ENCODE results near the gene KSR2. TPM values are rescaled to one million over a fixed set of nuclear protein-coding genes. Genes with fewer than 3 reads are reported as not detected.

KSR2 gene
- total and polyA plus RNA-seq, 2 of the 13 experiments (the other 11 are each of a cell fraction or from before 2014, with no cell fraction given), result 0.02 TPM; not detected in 1

DNA sequence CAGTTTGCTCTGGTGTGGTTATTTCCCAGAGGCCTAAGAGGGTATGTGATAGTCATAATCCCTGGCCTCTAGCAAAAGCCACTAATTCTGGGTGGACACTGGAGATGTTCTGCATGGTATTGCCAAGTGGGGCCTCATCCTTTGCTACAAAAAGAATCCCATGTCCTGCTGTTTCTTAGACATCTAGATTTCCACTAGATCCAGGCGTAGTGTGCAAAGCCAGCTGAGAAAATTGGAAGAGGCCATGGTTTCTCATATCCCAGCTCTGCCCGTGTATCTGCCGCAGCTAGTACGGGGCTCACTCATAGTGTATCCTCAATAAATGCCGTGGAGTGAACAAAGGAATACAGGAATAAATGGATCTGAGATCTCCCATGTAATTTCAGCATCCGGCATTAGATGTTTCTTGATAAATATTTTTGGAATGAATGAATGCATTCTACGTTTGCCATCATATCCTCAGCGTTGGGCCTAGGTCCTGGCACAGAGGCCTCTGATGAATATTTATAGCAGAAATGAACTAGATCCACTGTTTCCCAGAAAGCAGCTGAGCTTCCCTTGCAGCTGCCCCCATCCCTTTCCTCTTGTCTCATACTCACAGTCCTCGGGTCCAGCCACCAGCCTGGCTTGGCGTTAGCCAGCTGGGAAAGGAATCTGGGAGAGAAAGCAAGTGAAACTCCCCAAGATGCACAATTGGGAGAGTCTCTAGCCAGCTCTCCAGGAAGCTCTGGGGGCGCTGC, 531.1 kb downstream of the KSR2 start (continued):
- TF ChIP-seq, protein P1, sequence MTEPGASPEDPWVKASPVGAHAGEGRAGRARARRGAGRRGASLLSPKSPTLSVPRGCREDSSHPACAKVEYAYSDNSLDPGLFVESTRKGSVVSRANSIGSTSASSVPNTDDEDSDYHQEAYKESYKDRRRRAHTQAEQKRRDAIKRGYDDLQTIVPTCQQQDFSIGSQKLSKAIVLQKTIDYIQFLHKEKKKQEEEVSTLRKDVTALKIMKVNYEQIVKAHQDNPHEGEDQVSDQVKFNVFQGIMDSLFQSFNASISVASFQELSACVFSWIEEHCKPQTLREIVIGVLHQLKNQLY (CRISPR knock-in tag; IDR thresholded peaks at IDR 0.05), result no peak

DNA sequence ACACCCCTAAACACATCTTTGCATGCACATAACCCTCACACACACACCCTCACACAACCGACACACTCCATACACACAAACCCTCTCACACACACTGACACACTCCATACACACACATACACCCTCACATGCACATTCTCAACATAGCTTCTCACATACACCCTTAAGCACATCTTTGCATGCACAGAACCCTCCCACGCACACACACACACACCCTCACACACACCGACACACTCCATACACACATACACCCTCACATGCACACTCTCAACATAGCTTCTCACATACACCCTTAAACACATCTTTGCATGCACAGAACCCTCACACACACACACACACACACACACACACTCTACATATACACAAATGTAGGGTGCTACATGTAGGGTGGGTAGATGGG, 534.9 kb downstream of the KSR2 start:
- 0% methylated on average over 3 of the region's 3 CpGs for WGBS (ENCODE audit: low lambda C conversion rate)
- ChIA-PET POLR2A (no interaction called here), CTCF (ENCODE audit: low intra/inter-chr PET ratio, low total read pairs) (no interaction called here)
- no peaks in the 10 kb centered on the region for H3K36me3 ChIP-seq (replicated peaks in 1 of 2; ENCODE audit: control insufficient read depth in 1 of 2, insufficient read depth in 2 of 2, low read length in 2 of 2)
- no peaks in the 10 kb centered on the region for H3K4me1 ChIP-seq (ENCODE audit: insufficient read depth, low read length)
- H3K4me2 ChIP-seq (ENCODE audit: low read depth, low read length), result no peak overlapping the region
- no peak overlapping the region for H3K9ac ChIP-seq (ENCODE audit: insufficient read depth, low read depth, low read length)
- H3K4me3 ChIP-seq (replicated peaks in 1 of 3; ENCODE audit: insufficient read depth in 1 of 3, low read depth in 2 of 3, low read length in 3 of 3), result no peak overlapping the region
- in situ Hi-C loops (cut with HindIII; ENCODE audit: extremely low pct_ligation_motif_present, low pct_unique_long_range_greater_than_20kb), result no loop called here
- no TSS peak for BruUV-seq (replicated peaks)
- H4K20me1 ChIP-seq (ENCODE audit: insufficient read depth, low read length), result no peaks in the 10 kb centered on the region
- peaks cover 0 to 2% of the 10 kb centered on the region in 2 experiments; a peak in 1 of 5 replicates for H3K27me3 ChIP-seq (ENCODE audit: control insufficient read depth in 1 of 2, insufficient read depth in 2 of 2, low read length in 2 of 2)
- H3K79me2 ChIP-seq (ENCODE audit: insufficient read depth, low read length), result no peaks in the 10 kb centered on the region
- no peak overlapping the region for H3K27ac ChIP-seq (ENCODE audit: extremely low read length, insufficient read depth, low read length)
- DNase-seq (ENCODE audit: low spot score) (no peak), ATAC-seq (no peak), FAIRE-seq (no peak)
- H2AFZ ChIP-seq (ENCODE audit: low read length), result no peak overlapping the region
- intact Hi-C loops (cut with micrococcal nuclease; ENCODE audit: unreplicated experiment), result no loop called here
- TF ChIP-seq, protein P2, sequence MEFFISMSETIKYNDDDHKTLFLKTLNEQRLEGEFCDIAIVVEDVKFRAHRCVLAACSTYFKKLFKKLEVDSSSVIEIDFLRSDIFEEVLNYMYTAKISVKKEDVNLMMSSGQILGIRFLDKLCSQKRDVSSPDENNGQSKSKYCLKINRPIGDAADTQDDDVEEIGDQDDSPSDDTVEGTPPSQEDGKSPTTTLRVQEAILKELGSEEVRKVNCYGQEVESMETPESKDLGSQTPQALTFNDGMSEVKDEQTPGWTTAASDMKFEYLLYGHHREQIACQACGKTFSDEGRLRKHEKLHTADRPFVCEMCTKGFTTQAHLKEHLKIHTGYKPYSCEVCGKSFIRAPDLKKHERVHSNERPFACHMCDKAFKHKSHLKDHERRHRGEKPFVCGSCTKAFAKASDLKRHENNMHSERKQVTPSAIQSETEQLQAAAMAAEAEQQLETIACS (CRISPR knock-in tag; IDR thresholded peaks at IDR 0.05), result no peak
- TF ChIP-seq FOXJ3 (CRISPR knock-in tag; IDR thresholded peaks at IDR 0.05; ENCODE audit: borderline replicate concordance) (no peak), ZNF7 (CRISPR knock-in tag; IDR thresholded peaks at IDR 0.05) (no peak), ARNTL (CRISPR knock-in tag; IDR thresholded peaks at IDR 0.05) (no peak), KDM3A (CRISPR knock-in tag; IDR thresholded peaks at IDR 0.05; ENCODE audit: low read depth) (no peak), NFE2 (CRISPR knock-in tag; IDR thresholded peaks at IDR 0.05) (no peak), ZNF468 (CRISPR knock-in tag; IDR thresholded peaks at IDR 0.05) (no peak), ZNF775 (CRISPR knock-in tag; IDR thresholded peaks at IDR 0.05; ENCODE audit: borderline replicate concordance) (no peak), ZNF776 (CRISPR knock-in tag; IDR thresholded peaks at IDR 0.05) (no peak)
- TF ChIP-seq, protein P3, sequence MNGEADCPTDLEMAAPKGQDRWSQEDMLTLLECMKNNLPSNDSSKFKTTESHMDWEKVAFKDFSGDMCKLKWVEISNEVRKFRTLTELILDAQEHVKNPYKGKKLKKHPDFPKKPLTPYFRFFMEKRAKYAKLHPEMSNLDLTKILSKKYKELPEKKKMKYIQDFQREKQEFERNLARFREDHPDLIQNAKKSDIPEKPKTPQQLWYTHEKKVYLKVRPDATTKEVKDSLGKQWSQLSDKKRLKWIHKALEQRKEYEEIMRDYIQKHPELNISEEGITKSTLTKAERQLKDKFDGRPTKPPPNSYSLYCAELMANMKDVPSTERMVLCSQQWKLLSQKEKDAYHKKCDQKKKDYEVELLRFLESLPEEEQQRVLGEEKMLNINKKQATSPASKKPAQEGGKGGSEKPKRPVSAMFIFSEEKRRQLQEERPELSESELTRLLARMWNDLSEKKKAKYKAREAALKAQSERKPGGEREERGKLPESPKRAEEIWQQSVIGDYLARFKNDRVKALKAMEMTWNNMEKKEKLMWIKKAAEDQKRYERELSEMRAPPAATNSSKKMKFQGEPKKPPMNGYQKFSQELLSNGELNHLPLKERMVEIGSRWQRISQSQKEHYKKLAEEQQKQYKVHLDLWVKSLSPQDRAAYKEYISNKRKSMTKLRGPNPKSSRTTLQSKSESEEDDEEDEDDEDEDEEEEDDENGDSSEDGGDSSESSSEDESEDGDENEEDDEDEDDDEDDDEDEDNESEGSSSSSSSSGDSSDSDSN (CRISPR knock-in tag; IDR thresholded peaks at IDR 0.05), result no peak
- TF ChIP-seq, protein P4, sequence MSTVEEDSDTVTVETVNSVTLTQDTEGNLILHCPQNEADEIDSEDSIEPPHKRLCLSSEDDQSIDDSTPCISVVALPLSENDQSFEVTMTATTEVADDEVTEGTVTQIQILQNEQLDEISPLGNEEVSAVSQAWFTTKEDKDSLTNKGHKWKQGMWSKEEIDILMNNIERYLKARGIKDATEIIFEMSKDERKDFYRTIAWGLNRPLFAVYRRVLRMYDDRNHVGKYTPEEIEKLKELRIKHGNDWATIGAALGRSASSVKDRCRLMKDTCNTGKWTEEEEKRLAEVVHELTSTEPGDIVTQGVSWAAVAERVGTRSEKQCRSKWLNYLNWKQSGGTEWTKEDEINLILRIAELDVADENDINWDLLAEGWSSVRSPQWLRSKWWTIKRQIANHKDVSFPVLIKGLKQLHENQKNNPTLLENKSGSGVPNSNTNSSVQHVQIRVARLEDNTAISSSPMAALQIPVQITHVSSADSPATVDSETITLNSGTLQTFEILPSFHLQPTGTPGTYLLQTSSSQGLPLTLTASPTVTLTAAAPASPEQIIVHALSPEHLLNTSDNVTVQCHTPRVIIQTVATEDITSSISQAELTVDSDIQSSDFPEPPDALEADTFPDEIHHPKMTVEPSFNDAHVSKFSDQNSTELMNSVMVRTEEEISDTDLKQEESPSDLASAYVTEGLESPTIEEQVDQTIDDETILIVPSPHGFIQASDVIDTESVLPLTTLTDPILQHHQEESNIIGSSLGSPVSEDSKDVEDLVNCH (CRISPR knock-in tag; IDR thresholded peaks at IDR 0.05), result no peak
- TF ChIP-seq, protein P5, sequence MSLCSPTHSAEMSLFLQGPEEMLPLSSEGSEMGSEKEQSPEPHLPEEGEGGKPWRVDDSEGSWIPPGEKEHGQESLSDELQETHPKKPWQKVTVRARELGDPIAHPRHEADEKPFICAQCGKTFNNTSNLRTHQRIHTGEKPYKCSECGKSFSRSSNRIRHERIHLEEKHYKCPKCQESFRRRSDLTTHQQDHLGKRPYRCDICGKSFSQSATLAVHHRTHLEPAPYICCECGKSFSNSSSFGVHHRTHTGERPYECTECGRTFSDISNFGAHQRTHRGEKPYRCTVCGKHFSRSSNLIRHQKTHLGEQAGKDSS (CRISPR knock-in tag; IDR thresholded peaks at IDR 0.05; ENCODE audit: borderline replicate concordance, low read depth), result no peak
- no peaks in the 10 kb centered on the region for H3K9me3 ChIP-seq (ENCODE audit: low read length)

Data from HepG2 (cell line).